K562 (cell line): Measurements from ENCODE around the gene NKG7. TPM values are rescaled to one million over a fixed set of nuclear protein-coding genes. Genes with fewer than 3 reads are reported as not detected.
A peak's percentile ranks its signal among the peaks of the same experiment; 100 is the strongest.

Experiments
- ETS2 ChIP-seq: IDR thresholded peaks from 2 replicates; pipeline ENCODE4 v1.6.1; 2016; ENCODE audit warnings: borderline replicate concordance, missing genetic modification characterization, mild to moderate bottlenecking, moderate library complexity, missing compliant biosample characterization; ENCODE audit not compliant: poor library complexity, severe bottlenecking
- FOXK2 ChIP-seq, 2 experiments: fragments of 450-650 bp; IDR thresholded peaks in 1 of 2; conservative IDR thresholded peaks in 1 of 2; 2 replicates each; pipeline ENCODE4 v1.6.1; 2016; ENCODE audit warnings: low read depth in 2 of 2, mild to moderate bottlenecking in 1 of 2
- FOXP4 ChIP-seq: sonication (generic); formaldehyde crosslinking; IDR thresholded peaks from 2 replicates; pipeline ENCODE4 v1.8.0; 2022; ENCODE audit warnings: mild to moderate bottlenecking, missing genetic modification reagents, borderline replicate concordance
- HMGN3 ChIP-seq: IDR thresholded peaks from 2 replicates; pipeline ENCODE4 v1.6.1; 2011; ENCODE audit warnings: borderline replicate concordance, low read depth, mild to moderate bottlenecking, mixed read lengths, low read length; ENCODE audit not compliant: insufficient read length; ENCODE audit errors: extremely low read depth
- ID3 ChIP-seq, 2 experiments: fragments of 250-450 bp in 1 of 2; fragments of 450-650 bp in 1 of 2; sonication (Bioruptor Pico) in 1 of 2; IDR thresholded peaks; 2 replicates each; pipeline versions ENCODE4 v1.6.1 to v1.8.0; 2016 to 2021; ENCODE audit warnings: mild to moderate bottlenecking in 2 of 2, moderate library complexity in 2 of 2, missing compliant biosample characterization in 1 of 2, missing genetic modification characterization in 1 of 2
- KLF6 ChIP-seq: fragments of 250-450 bp; sonication (Bioruptor Pico); IDR thresholded peaks from 2 replicates; pipeline ENCODE4 v1.4.0; 2020; ENCODE audit warnings: mild to moderate bottlenecking, moderate library complexity, borderline replicate concordance
- NKRF ChIP-seq: fragments of 450-650 bp; IDR thresholded peaks from 2 replicates; pipeline ENCODE4 v1.6.1; 2016; ENCODE audit warnings: borderline replicate concordance
- NR1H2 ChIP-seq: sonication (generic); formaldehyde crosslinking; IDR thresholded peaks from 2 replicates; pipeline ENCODE4 v1.4.0; 2020; ENCODE audit warnings: mild to moderate bottlenecking, missing genetic modification reagents
- PHF8 ChIP-seq: fragments of 200-600 bp; sonication (generic); IDR thresholded peaks from 2 replicates; pipeline ENCODE4 v1.6.1; 2012; ENCODE audit warnings: mixed run types, mild to moderate bottlenecking, inconsistent platforms, low read length, moderate library complexity, borderline replicate concordance
- POLR2G ChIP-seq: fragments of 200-400 bp; formaldehyde crosslinking; IDR thresholded peaks from 2 replicates; pipeline ENCODE4 v1.6.1; 2017; ENCODE audit warnings: low read depth, mild to moderate bottlenecking, antibody characterized with exemption, low read length, moderate library complexity
- PTRF ChIP-seq: fragments of 450-650 bp; IDR thresholded peaks from 2 replicates; pipeline ENCODE4 v1.6.1; 2016; ENCODE audit warnings: mild to moderate bottlenecking, missing genetic modification characterization, missing compliant biosample characterization
- SRF ChIP-seq, 2 experiments: fragments of 250-450, 450-650 bp in 1 of 2; sonication (Bioruptor Pico) in 1 of 2; sonication (generic) in 1 of 2; formaldehyde crosslinking; IDR thresholded peaks; 2 replicates each; pipeline versions ENCODE4 v1.5.0 to v1.5.1; 2020 to 2022; ENCODE audit warnings: mild to moderate bottlenecking in 1 of 2, missing genetic modification reagents in 1 of 2
- TCF7 ChIP-seq: sonication (generic); IDR thresholded peaks from 2 replicates; pipeline ENCODE4 v1.6.1; 2016; ENCODE audit warnings: antibody characterized with exemption, borderline replicate concordance
- TCFL5 ChIP-seq: fragments of 250-450 bp; sonication (Bioruptor Pico); conservative IDR thresholded peaks from 2 replicates; pipeline ENCODE4 v1.6.1; 2021; ENCODE audit warnings: mild to moderate bottlenecking, moderate library complexity, matching md5 sums
- U2AF1 ChIP-seq: fragments of 200-400 bp; formaldehyde crosslinking; optimal IDR thresholded peaks from 2 replicates; pipeline ENCODE3; 2017; ENCODE audit warnings: mild to moderate bottlenecking, low read depth, low read length, moderate library complexity
- ZBTB2 ChIP-seq: fragments of 450-650 bp; IDR thresholded peaks from 2 replicates; pipeline ENCODE4 v1.6.1; 2016; ENCODE audit warnings: antibody characterized with exemption
- polyA plus RNA-seq, 8 experiments: library from polyadenylated mRNA; depleted of rRNA in 4 of 8; stranded (reverse) in 5 of 8; unstranded in 3 of 8; fragments of >200 nt; fragmentation: Nextera tagmentation in 2 of 8; fragmentation: Illumina TruSeq in 1 of 8; extraction: Ambion mirVana in 2 of 8; extraction: Trizol in 1 of 8; gene quantifications; 2 replicates each; pipeline versions ENCODE4 v1.2.1 to v1.2.3, GENCODE V29; 2011 to 2014; ENCODE audit warnings: inconsistent platforms in 1 of 8, missing spikeins in 1 of 8
- total RNA-seq, 7 experiments: library from RNA; depleted of rRNA in 6 of 7; stranded (reverse); fragments of >200 nt in 6 of 7; fragmentation: Illumina TruSeq in 2 of 7; extraction: Trizol in 2 of 7; gene quantifications; 2 replicates each; pipeline versions ENCODE4 v1.2.1 to v1.2.3, GENCODE V29; 2011 to 2021; ENCODE audit warnings: low replicate concordance in 1 of 7

Gene NKG7
- total and polyA plus RNA-seq, 9 of the 15 experiments (the other 6 are each of a cell fraction or from before 2014, with no cell fraction given) = 0.30 to 0.70 (median 0.51) TPM; not detected in 2

- no peak for TF ChIP-seq PTRF (tag)
- TF ChIP-seq KLF6 (CRISPR knock-in tag) = no peak
- TF ChIP-seq POLR2G = peak; percentile 92
- no peak for TF ChIP-seq SRF (CRISPR knock-in tag; IDR thresholded peaks at IDR 0.05)
- no peak for TF ChIP-seq TCFL5 (CRISPR knock-in tag)
- TF ChIP-seq FOXP4 (CRISPR knock-in tag) = no peak
- TF ChIP-seq ZBTB2 = no peak
- TF ChIP-seq NR1H2 (CRISPR knock-in tag) = no peak
- TF ChIP-seq ETS2 (tag) = no peak
- no peak for TF ChIP-seq TCF7
- TF ChIP-seq ID3 (CRISPR knock-in tag; IDR thresholded peaks at IDR 0.05) = no peak
- no peak for TF ChIP-seq ID3 (tag; IDR thresholded peaks at IDR 0.05)
- TF ChIP-seq U2AF1 = no peak
- TF ChIP-seq FOXK2 (conservative IDR thresholded peaks at IDR 0.05 in 1 of 2, IDR thresholded peaks at IDR 0.05 in 1 of 2; ENCODE audit: low read depth in 2 of 2) = no peak
- no peak for TF ChIP-seq NKRF
- peak; percentile 87; the same call in 1 of the 2 replicates for TF ChIP-seq PHF8
- peak; percentile 55 for TF ChIP-seq HMGN3
Measured at GRCh38 chr19:51327066-51328001, 45.1 kb downstream of the NKG7 start (continued).
